GM19395 (cell line): ENCODE measurements around the gene TTLL4.

ENCODE experiments used
- ATAC-seq: cut with Tn5 transposase; IDR thresholded peaks from one replicate; pipeline ENCODE4 v1.9.1; 2021; ENCODE audit warnings: mild to moderate bottlenecking, moderate library complexity; ENCODE audit not compliant: unreplicated experiment

Gene TTLL4

DNA sequence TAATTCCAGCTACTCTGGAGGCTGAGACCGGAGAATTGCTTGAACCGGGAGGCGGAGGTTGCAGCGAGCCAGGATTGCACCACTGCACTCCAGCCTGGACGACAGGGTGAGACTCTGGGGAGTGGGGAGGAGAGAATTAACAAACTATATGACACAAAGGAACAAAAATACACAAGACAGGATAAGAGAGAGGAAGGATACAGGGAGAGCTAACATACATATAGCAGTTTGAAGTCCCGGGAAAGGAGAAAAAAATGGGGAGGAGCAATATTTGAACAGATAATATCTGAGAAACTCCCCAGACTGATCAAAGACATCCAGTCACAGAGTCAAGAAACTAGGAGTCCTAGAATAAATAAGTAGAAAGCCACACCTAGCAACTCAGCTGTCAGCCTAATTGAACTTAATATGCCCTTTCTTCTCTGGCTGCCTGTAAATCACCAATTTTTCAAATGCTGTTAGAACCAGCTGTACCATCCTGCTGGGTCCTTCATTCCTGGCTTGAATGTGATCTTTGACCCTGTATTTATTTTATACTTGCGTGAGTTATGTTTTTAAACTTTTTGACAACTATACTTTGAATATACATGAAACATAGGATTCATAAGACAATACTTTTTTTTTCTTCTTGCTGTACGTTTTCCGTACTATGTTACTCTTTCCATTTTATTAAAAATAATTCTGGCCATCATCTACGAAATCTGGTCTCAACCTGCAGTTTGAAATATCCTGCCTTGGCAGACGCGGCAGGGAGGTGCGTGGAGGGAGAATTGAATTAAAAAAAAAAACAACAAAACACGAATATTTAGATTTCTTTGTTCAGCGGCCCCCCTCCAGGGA is 70.4 kb downstream of the TTLL4 start:
- ATAC-seq: no peak

DNA sequence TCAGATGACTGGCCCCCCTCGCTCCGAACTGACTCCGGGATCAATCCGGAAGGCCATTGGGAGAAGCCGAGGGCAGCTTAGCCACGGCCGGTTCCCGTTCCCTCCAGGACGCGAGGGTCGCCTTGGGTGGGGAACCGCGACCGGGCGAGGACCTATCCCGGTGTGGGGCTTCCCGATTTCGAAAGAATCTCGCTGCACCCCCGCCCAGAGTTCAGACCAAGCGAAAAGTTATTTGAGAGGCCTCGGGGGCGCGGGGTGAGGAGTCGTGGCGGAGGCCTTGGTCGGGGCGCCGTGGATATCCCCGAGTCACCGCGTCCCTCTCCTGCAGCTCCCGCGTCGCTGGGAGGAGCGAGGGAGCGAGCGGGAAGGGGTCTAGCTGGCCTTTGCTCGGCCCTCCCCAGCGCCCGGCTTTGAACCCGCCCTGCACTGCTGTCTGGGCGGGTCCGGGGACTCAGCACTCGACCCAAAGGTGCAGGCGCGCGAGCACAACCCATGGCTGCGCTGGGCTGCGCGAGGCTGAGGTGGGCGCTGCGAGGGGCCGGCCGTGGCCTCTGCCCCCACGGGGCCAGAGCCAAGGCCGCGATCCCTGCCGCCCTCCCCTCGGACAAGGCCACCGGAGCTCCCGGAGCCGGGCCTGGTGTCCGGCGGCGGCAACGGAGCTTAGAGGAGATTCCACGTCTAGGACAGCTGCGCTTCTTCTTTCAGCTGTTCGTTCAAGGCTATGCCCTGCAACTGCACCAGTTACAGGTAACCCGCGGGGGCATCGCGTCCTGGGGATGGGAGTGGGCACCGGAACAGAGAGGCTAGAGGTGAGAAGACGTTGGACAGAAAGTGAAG is 71.3 kb downstream of the TTLL4 start, which contains the start of gene CYP27A1:
Gene CYP27A1 (plus strand): TSS at position 457 of the 837 bp plus-strand sequence. CDS start 36 bp downstream, at position 493.
- ATAC-seq: no peak

DNA sequence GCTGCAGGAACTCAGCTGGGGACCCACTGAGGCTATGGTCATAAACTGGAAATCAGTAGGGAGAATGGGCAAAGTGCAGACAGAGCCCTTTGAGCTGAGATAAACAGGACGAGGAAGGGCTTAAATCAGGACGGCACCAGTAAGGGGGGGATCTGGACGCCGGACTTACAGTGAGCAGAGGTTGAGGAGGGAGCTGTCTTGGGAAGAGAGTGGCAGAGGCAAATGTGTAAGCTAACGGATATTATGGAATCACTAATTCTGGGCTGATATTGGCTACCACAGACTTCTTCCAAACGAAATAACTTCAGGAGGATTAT is 71.9 kb downstream of the TTLL4 start:
- no peak for ATAC-seq

DNA sequence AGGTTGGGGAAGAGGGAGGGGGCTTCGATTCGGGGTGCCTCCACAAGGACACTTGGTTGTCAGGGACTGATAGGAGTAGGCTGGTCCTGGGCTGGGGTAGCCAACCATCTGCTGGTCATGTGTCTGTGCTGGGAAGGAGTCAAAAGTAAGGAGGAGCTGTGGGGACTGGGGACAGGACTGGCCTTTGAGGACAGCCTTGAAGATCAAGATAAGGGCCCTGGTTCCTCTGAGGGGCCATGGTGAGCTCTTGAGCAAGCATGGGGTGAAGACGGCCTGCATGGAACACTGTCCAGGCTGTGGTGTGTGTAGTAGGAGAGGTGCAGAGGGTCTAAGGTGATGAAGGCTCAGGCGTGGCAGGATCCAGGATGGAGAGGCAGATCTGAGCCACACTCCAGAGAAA is 73.1 kb downstream of the TTLL4 start:
- ATAC-seq: no peak

DNA sequence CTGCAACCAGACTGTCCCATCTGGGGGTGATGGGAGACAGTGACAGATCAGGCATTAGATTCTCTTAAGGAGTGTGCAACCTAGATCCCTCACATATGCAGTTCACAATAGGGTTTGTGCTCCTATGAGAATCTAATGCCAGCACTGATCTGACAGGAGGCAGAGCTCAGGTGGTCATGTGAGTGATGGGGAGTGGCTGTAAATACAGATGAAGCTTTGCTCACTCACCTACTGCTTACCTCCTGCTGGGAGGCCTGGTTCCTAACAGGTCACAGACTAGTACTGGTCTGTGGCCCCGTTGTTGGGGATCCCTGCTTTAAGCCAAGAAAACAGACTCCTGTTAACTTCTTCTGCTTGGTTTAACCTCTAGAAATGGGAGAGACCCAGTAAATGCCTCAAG is 74.5 kb downstream of the TTLL4 start:
- ATAC-seq: no peak

DNA sequence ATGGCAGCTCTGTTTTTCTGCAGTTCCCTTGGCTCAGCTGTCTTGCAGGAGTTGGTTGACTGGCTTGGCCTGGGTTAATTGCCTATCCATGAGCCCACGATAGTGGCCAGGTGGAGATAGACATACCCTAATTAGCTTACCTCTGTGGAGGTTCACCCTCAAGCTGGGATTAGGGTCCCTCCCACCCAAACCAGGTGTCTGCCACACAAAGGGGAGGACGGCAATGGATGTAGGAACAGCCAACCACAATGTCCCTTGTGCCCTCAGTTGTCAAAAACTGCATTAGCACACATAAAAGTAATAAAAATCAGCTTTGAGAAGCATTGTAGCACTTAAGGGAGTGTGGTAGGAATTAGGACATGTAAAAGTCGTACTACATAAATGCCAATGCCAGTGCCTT is 75.5 kb downstream of the TTLL4 start:
- ATAC-seq: no peak

DNA sequence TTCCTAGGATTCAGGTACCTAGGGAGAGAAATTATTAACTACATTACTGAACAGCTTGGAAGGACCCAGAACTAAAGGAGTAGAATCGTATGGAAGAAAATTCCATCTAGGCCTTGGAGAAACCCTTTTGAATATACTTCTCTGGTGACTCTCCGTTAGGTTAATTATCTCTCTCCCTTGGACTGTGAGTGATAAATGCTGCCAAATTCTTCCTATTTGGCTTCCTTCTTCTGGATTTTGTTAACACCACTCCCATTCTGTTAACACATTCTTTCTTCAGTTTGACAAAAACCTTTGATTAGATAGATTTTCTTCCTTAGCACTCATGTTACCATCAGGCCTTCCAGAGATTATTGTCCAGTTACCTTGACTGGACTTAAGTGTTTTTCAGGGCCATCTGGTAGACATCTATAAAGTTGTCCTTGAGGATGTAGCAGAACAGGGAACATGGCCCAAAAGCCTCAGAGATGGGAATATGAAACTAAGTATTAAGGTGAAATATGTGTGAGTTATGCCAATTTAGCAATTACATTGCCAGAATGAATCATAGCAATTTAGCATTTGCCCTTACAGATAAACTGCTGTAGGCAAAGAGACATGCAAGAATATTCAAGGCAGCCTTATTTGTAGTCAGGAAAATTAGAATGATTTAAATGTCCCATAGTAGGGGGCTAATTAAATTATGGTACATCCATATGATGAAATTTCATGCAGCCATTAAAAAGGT is 78.1 kb downstream of the TTLL4 start:
- ATAC-seq: no peak

DNA sequence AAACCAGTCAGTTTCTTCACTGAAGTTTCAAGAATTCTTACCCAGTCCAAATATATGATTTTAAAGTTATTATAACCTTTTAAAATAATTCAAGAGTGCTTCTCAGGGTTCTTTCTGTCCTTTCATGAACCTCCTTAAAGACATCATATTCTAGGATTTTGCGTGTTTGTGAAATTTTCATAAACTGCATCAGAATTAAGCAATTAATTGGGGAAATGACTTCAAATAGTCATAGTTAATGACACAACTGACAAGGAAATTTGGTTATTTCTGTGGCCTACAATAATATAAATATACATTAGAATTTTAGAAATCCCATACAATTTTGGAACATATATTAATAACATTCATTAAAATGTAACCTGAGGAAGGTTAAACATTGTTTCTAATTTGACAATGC is 81.8 kb downstream of the TTLL4 start:
- no peak for ATAC-seq

DNA sequence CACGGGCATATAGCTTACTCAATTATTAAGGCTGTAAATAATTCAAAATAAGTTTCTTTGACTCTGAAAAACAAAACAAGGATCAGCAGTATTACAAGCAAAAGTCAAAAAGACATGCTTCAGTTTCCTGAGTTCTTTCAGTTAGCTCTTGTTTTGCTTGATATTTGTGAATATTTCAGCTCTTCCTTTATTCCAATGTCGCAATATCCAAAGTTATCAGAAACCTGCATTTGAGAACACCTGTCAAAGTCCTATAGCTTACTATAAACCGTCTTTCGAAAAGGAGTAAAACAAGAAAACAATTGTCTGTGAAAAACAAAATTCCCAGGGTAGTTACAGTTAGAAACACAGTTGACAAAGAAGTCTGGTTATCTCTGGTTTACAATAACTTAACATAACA is 86.1 kb downstream of the TTLL4 start:
- ATAC-seq: no peak

DNA sequence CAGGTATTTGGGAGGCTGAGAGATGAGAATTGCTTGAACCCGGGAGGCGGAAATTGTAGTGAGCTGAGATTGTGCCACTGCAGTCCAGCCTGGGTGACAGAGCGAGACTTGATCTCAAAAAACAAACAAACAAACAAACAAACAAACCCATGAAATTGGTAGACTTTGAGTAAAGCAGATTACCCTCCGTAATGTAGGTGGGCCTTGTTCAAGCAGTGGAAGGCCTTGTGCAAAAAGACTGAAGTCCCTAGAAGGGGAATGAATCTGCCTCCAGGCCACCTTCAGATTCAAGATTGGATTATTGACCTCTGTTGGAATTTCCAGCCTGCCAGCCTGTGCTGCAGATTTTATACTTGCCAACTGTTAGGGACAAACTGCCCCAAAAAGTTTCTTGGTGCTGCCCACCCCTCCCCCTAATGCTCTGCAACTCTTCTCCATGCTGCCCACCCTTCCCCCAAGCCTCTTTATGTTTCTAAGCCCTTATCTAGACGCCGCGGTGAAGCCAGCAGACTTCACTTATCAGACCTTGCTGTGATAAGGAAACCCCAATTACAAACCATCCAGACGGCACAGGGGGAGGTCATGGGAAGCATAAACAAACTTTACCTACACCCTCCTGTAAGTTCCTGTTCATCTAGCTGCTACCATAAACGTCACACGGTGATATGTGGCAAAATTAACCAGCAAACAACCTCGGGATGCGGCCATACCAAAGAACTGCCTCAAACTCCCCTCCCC is 88.3 kb downstream of the TTLL4 start:
- ATAC-seq: no peak

DNA sequence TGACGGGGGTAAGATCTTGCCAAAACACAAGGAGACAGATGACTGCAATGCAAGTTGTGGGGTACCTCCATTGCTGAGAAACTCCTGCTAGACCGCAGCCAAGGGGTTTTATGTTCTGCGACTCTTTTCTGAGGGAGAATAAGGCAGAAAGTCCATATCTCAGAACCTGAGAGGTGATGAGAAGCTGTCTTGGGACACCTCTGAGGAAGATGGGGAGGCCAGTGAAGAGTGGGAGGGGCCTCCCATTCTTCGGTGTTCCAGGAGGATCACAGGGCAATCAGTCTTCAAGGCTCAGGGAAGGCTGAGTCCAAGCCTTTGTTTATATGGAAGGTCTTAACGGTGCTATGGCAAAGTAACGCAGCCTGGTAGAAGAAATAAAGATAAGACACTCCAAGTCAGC is 89.4 kb downstream of the TTLL4 start:
- no peak for ATAC-seq

DNA sequence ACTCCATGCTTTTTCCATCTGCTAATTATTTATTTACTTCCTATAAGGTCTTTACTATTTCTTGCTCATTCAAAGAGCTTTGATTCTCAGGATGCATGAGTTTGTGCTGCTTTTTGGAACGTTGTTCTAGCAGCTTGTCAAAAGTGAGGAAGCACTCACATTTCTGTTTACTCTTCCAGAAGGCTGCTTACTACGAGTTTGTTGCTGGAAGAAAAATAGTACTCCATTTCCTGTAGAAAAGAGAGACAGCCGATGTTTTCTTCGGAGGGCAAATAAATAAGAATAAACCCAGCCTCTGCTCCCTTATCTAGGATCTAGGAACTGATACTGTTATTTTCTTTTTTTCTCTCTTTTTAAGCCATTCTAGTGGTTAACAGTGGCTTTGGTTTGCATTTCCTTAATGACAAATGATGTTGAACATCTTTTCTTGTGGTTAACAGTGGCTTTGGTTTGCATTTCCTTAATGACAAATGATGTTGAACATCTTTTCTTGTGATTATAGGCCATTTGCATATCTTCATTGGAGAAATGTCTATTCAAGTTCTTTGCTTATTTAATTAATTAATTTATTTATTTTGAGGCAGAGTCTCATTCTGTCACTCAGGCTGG is 91.9 kb downstream of the TTLL4 start:
- no peak for ATAC-seq

DNA sequence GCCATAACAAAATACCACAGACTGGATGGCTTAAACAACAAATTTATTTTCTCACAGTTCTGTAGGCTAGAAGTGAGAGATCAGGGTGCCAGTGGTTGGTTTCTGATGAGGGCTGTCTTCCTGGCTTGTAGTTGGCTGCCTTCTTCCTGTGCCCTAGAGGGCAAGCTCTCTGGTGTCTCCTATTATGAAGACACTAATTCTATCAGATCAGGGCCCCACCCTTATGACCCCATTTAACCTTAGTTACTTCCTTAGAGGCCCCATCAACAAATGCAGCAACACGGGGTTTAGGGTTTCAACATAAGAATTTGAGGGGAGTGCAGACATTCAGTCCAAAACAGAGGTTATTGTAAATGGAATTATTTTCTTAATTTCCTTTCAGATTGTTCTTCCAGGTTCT is 94.2 kb downstream of the TTLL4 start:
- ATAC-seq: no peak
